PFSK-1 (cell line): Measurements from ENCODE around the gene UBR4.

ENCODE experiments used
- POLR2AphosphoS5 ChIP-seq: IDR thresholded peaks from 2 replicates; pipeline ENCODE4 v1.6.1; 2012; ENCODE audit warnings: low read depth, mild to moderate bottlenecking, control low read depth, low read length, moderate library complexity
- TAF1 ChIP-seq: IDR thresholded peaks from 2 replicates; pipeline ENCODE4 v1.6.1; 2012; ENCODE audit warnings: low read length, control low read depth, borderline replicate concordance; ENCODE audit not compliant: insufficient read depth
- TF ChIP-seq, protein P1 (sequence below), 2 experiments: IDR thresholded peaks; 2 replicates each; pipeline versions ENCODE4 v1.6.1 to v1.8.0; 2011 to 2012; ENCODE audit warnings: low read depth in 2 of 2, low read length in 2 of 2, control low read depth in 1 of 2, inconsistent platforms in 1 of 2, mild to moderate bottlenecking in 1 of 2, moderate library complexity in 1 of 2; ENCODE audit not compliant: insufficient read depth in 1 of 2

- no peak for TF ChIP-seq POLR2AphosphoS5
- no peak for TF ChIP-seq TAF1
- TF ChIP-seq, protein P1, sequence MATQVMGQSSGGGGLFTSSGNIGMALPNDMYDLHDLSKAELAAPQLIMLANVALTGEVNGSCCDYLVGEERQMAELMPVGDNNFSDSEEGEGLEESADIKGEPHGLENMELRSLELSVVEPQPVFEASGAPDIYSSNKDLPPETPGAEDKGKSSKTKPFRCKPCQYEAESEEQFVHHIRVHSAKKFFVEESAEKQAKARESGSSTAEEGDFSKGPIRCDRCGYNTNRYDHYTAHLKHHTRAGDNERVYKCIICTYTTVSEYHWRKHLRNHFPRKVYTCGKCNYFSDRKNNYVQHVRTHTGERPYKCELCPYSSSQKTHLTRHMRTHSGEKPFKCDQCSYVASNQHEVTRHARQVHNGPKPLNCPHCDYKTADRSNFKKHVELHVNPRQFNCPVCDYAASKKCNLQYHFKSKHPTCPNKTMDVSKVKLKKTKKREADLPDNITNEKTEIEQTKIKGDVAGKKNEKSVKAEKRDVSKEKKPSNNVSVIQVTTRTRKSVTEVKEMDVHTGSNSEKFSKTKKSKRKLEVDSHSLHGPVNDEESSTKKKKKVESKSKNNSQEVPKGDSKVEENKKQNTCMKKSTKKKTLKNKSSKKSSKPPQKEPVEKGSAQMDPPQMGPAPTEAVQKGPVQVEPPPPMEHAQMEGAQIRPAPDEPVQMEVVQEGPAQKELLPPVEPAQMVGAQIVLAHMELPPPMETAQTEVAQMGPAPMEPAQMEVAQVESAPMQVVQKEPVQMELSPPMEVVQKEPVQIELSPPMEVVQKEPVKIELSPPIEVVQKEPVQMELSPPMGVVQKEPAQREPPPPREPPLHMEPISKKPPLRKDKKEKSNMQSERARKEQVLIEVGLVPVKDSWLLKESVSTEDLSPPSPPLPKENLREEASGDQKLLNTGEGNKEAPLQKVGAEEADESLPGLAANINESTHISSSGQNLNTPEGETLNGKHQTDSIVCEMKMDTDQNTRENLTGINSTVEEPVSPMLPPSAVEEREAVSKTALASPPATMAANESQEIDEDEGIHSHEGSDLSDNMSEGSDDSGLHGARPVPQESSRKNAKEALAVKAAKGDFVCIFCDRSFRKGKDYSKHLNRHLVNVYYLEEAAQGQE (IDR thresholded peaks at IDR 0.05; ENCODE audit: insufficient read depth in 1 of 2, low read depth in 2 of 2, low read length in 2 of 2) = no peak
These were observed 44.4 kb upstream of the UBR4 start for GRCh38 chr1:19254416-19254815.
